Caco-2 (cell line): ENCODE results near the gene MARS1. TPM values are rescaled to one million over a fixed set of nuclear protein-coding genes. Genes with fewer than 3 reads are reported as not detected.

Experiments
- BruUV-seq: library from RNA; stranded (reverse); fragments of 400-500 nt; replicated peaks from 2 replicates; lab custom pipeline; 2021; lab: Mats Ljungman, UMichigan
- CTCF ChIA-PET: fragments of 300-600 bp; sonication (Branson Sonifier 250); formaldehyde crosslinking; loops from one replicate; lab custom pipeline; 2022; ENCODE audit warnings: antibody characterized with exemption; lab: Charles Lee
- POLR2A ChIA-PET: fragments of 300-600 bp; sonication (Branson Sonifier 250); formaldehyde crosslinking; loops from one replicate; lab custom pipeline; 2022; ENCODE audit warnings: antibody characterized with exemption; lab: Charles Lee
- DNase-seq, 2 experiments: peaks; one replicate each; pipeline versions ENCODE4 v3.0.0 to v3.0.0-alpha.2; 2020 to 2022
- H3K27me3 ChIP-seq: replicated peaks from 2 replicates; pipeline ENCODE4 v1.6.0; 2011; ENCODE audit warnings: low read length; ENCODE audit not compliant: control insufficient read depth, insufficient read depth
- H3K36me3 ChIP-seq: 2 replicates; pipeline ENCODE4 v1.5.1; 2011; ENCODE audit warnings: low read length; ENCODE audit not compliant: control insufficient read depth, insufficient read depth
- H3K4me1 ChIP-seq: fragments of 250-450 bp; sonication (Bioruptor Pico); 2 replicates; pipeline ENCODE4 v1.5.1; 2020; ENCODE audit warnings: mild to moderate bottlenecking
- H3K4me3 ChIP-seq: 2 replicates; pipeline ENCODE4 v1.5.1; 2011; ENCODE audit warnings: low read depth, mild to moderate bottlenecking, control low read depth, low read length
- H3K9me3 ChIP-seq: fragments of 250-450 bp; sonication (Bioruptor Pico); 2 replicates; pipeline ENCODE4 v1.5.1; 2020; ENCODE audit warnings: mild to moderate bottlenecking, moderate library complexity
- H3K27ac Mint-ChIP-seq: one replicate; pipeline ENCODE4 v1.8.0; 2022; ENCODE audit warnings: mixed read lengths; ENCODE audit not compliant: unreplicated experiment
- H3K27me3 Mint-ChIP-seq: one replicate; pipeline ENCODE4 v1.8.0; 2022; ENCODE audit warnings: mixed read lengths; ENCODE audit not compliant: insufficient read depth, unreplicated experiment
- H3K36me3 Mint-ChIP-seq: one replicate; pipeline ENCODE4 v1.8.0; 2022; ENCODE audit warnings: mild to moderate bottlenecking, mixed read lengths; ENCODE audit not compliant: insufficient read depth, unreplicated experiment
- H3K4me1 Mint-ChIP-seq: one replicate; pipeline ENCODE4 v1.8.0; 2022; ENCODE audit warnings: low read depth, mixed read lengths; ENCODE audit not compliant: unreplicated experiment
- H3K4me3 Mint-ChIP-seq: one replicate; pipeline ENCODE4 v1.8.0; 2022; ENCODE audit warnings: mild to moderate bottlenecking, moderate library complexity, mixed read lengths; ENCODE audit not compliant: unreplicated experiment
- H3K9me3 Mint-ChIP-seq: one replicate; pipeline ENCODE4 v1.8.0; 2022; ENCODE audit warnings: mixed read lengths; ENCODE audit not compliant: unreplicated experiment
- intact Hi-C: fragments of 100-400 bp; cut with micrococcal nuclease; formaldehyde crosslinking; loops from one replicate; pipeline ENCODE4 v1.10.0; 2022; ENCODE audit not compliant: unreplicated experiment
- total RNA-seq: library from RNA; stranded (reverse); gene quantifications from 2 replicates; pipeline ENCODE4 v1.2.3, GENCODE V29; 2022
- TF ChIP-seq, protein P1 (sequence below), 2 experiments: fragments of 200-600 bp in 1 of 2; IDR thresholded peaks; 1 replicate in 1 of 2; 2 replicates in 1 of 2; pipeline versions ENCODE4 v1.5.1 to v1.8.0; 2011 to 2022; ENCODE audit warnings: antibody characterized with exemption in 1 of 2, control low read depth in 1 of 2, inconsistent platforms in 1 of 2, low read depth in 1 of 2, low read length in 1 of 2, mild to moderate bottlenecking in 1 of 2, moderate library complexity in 1 of 2; ENCODE audit not compliant: insufficient read depth in 1 of 2, severe bottlenecking in 1 of 2, unreplicated experiment in 1 of 2

Gene MARS1
- total RNA-seq, 1 experiment from 2014 or later, result 583 TPM

DNA sequence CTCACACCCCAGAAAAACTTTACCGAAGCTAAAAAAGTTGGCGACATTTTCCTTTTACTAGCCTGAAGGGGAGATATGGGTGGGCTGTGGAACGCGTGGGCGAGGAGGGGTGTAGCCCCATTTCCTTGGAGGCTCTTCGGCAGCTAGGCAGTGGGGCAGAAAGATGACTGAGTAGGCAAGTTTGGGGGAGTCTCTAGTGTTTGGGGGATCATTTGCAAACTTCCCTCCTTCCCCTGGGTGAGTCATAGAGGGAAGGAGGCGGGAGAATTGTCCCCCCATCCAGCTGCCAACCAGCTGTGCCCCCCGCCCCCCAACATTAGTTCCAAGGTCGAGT is 26.0 kb upstream of the MARS1 start:
- H3K27ac Mint-ChIP-seq, result no peak overlapping the region

DNA sequence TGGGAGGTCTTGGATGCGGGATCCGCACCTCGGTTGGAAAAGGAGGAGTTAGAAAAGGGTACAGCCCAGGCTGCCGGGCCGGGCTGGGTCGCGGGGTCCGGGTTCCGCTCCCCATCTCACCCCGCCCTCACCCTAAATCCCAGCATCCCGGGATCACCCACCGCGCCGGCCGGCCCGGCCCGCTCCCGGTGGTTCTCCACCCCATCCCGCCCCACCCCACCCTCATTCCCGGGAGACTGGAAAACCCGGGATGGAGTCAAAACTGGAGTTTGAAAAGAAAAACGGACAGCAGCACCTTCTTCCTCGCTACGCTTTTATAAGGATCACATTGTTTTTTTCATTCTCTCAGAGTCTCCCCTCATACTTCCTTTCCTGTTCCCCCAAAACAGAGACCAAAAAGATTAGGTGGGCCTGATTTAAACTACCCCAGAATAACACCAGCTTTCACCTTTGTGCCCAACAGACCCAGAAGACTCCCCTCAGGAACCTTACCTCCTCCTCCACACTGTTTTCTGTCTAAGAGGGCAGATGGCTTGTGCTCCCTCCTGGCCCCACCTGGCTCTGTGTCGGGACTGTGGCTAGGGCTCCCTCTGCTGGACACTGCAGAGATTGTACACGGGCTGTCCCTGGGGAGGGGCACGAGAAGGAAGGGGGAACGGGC is 25.5 kb upstream of the MARS1 start:
- Mint-ChIP-seq H3K27me3 (peaks cover 17% of the 10 kb centered on the region), H3K9me3 (no peaks in the 10 kb centered on the region), H3K4me3 (peak overlapping the region; percentile 81), H3K4me1 (peaks cover 14% of the 10 kb centered on the region), H3K36me3 (no peaks in the 10 kb centered on the region), H3K27ac (peak overlapping the region; percentile 49)
- no peaks in the 10 kb centered on the region for H3K9me3 ChIP-seq
- peak; percentile 92 to 93 for DNase-seq
- ChIA-PET POLR2A (no interaction called here), CTCF (interaction anchor here (0.8 to 1.2 kb wide), 3 partner anchors 10 to 249 kb away, joined by 3 to 5 read pairs (median 3); no protein-coding TSS in a partner anchor)
- H3K4me3 ChIP-seq, result peak overlapping the region; percentile 43
- intact Hi-C loops, result loop anchor here (1.0 kb wide), 1 partner anchor 249 kb away; no protein-coding TSS in a partner anchor
- H3K36me3 ChIP-seq, result no peaks in the 10 kb centered on the region
- no TSS peak for BruUV-seq
- TF ChIP-seq, protein P1, sequence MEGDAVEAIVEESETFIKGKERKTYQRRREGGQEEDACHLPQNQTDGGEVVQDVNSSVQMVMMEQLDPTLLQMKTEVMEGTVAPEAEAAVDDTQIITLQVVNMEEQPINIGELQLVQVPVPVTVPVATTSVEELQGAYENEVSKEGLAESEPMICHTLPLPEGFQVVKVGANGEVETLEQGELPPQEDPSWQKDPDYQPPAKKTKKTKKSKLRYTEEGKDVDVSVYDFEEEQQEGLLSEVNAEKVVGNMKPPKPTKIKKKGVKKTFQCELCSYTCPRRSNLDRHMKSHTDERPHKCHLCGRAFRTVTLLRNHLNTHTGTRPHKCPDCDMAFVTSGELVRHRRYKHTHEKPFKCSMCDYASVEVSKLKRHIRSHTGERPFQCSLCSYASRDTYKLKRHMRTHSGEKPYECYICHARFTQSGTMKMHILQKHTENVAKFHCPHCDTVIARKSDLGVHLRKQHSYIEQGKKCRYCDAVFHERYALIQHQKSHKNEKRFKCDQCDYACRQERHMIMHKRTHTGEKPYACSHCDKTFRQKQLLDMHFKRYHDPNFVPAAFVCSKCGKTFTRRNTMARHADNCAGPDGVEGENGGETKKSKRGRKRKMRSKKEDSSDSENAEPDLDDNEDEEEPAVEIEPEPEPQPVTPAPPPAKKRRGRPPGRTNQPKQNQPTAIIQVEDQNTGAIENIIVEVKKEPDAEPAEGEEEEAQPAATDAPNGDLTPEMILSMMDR (IDR thresholded peaks at IDR 0.05; ENCODE audit: insufficient read depth in 1 of 2, low read depth in 1 of 2, low read length in 1 of 2, severe bottlenecking in 1 of 2, unreplicated experiment in 1 of 2), result peak; percentile 83 to 95
- H3K4me1 ChIP-seq, result peaks cover 10% of the 10 kb centered on the region
- no peaks in the 10 kb centered on the region for H3K27me3 ChIP-seq

More for the DNA sequence above, 26.0 kb upstream of the MARS1 start:
- BruUV-seq, result no TSS peak
- H3K36me3 ChIP-seq, result no peaks in the 10 kb centered on the region
- H3K27me3 ChIP-seq, result no peaks in the 10 kb centered on the region
- Mint-ChIP-seq H3K9me3 (no peaks in the 10 kb centered on the region), H3K4me3 (peak overlapping the region; percentile 81), H3K27me3 (peaks cover 13% of the 10 kb centered on the region), H3K36me3 (no peaks in the 10 kb centered on the region), H3K4me1 (peaks cover 15% of the 10 kb centered on the region)
- H3K9me3 ChIP-seq, result no peaks in the 10 kb centered on the region
- peaks cover 10% of the 10 kb centered on the region for H3K4me1 ChIP-seq
- no peak for DNase-seq
- TF ChIP-seq, protein P1 (IDR thresholded peaks at IDR 0.05; ENCODE audit: insufficient read depth in 1 of 2, low read depth in 1 of 2, low read length in 1 of 2, severe bottlenecking in 1 of 2, unreplicated experiment in 1 of 2), result no peak
- peak overlapping the region; percentile 43 for H3K4me3 ChIP-seq
- POLR2A ChIA-PET, result no interaction called here
- intact Hi-C loops, result loop anchor here (1.0 kb wide), 1 partner anchor 249 kb away; no protein-coding TSS in a partner anchor
- CTCF ChIA-PET, result interaction anchor here (0.8 to 1.2 kb wide), 2 partner anchors 9 to 248 kb away, joined by 3 to 5 read pairs; no protein-coding TSS in a partner anchor

DNA sequence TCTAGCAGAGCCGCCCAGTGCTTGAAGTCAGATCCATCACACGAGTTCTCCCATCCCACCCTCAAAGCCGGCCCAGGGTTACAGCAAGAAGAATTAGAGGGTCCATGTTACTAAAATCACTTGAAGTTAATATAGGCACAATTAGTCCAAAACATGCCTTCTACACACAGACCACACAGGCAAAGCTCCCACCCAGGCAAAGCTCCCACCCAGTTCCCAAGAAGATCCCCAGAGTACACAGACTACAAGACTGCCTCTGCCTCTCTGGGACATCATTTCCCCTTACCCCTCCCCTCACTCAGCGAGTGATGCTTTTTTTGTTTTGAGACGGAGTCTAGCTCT is 25.0 kb upstream of the MARS1 start:
- Histone ChIP-seq H3K27me3 (no peaks in the 10 kb centered on the region), H3K4me3 (no peak overlapping the region), H3K9me3 (no peaks in the 10 kb centered on the region), H3K36me3 (no peaks in the 10 kb centered on the region), H3K4me1 (peaks cover 10% of the 10 kb centered on the region)
- peaks cover 21% of the 10 kb centered on the region for H3K27me3 Mint-ChIP-seq
- no TSS peak for BruUV-seq
- H3K27ac Mint-ChIP-seq, result peak overlapping the region; percentile 49
- TF ChIP-seq, protein P1 (IDR thresholded peaks at IDR 0.05; ENCODE audit: insufficient read depth in 1 of 2, low read depth in 1 of 2, low read length in 1 of 2, severe bottlenecking in 1 of 2, unreplicated experiment in 1 of 2), result no peak
- H3K4me3 Mint-ChIP-seq, result peak overlapping the region; percentile 81
- peaks cover 14% of the 10 kb centered on the region for H3K4me1 Mint-ChIP-seq
- no peaks in the 10 kb centered on the region for H3K9me3 Mint-ChIP-seq
- intact Hi-C loops, result loop anchor here (1.0 kb wide), 1 partner anchor 250 kb away; no protein-coding TSS in a partner anchor
- H3K36me3 Mint-ChIP-seq, result no peaks in the 10 kb centered on the region
- no peak for DNase-seq
- POLR2A ChIA-PET, result no interaction called here
- CTCF ChIA-PET, result interaction anchor here (1.0 to 1.2 kb wide), 2 partner anchors 234 to 249 kb away, joined by 3 to 5 read pairs; no protein-coding TSS in a partner anchor
